ENCODE results near the gene TAF10. TPM values are rescaled to one million over a fixed set of nuclear protein-coding genes. Genes with fewer than 3 reads are reported as not detected.

The TAF10 gene
- total and polyA plus RNA-seq, 2 donors = 119 to 160 TPM

DNA sequence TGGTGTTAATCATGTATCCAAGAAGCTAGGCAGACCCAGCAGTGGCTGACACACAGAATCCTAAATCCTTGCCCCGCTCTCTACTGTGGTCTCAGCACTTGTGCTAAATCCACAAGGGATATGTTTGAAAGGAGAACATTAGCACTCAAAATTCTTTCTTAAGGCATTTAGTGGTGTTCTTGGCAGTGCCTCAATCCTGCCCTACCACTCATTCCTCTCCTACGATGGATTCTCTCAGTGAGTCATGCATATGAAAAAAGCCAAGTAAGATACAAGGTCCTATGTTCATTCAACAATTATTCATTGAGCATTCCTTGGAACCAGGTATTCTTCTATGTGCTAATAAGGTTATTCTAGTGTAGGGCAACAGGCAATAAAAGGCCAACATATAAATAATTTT lies 39.8 kb downstream of the TAF10 start:
- Histone ChIP-seq H3K4me1 (ENCODE audit: control insufficient read depth in 2 of 2, insufficient read depth in 2 of 2, low read length in 2 of 2) (peaks cover 0 to 3% of the 10 kb centered on the region in 2 donors), H3K36me3 (ENCODE audit: control insufficient read depth in 2 of 2, insufficient read depth in 2 of 2, low read length in 1 of 2) (peaks cover 0 to 5% of the 10 kb centered on the region in 2 donors), H3K27me3 (ENCODE audit: control insufficient read depth in 2 of 2, insufficient read depth in 1 of 2, low read length in 1 of 2) (no peaks in the 10 kb centered on the region), H3K27ac (ENCODE audit: low read depth in 1 of 2, low read length in 1 of 2) (no peak overlapping the region), H3K4me3 (ENCODE audit: low read length in 2 of 2) (no peak overlapping the region), H3K9me3 (ENCODE audit: control insufficient read depth in 2 of 2, insufficient read depth in 1 of 2, low read length in 1 of 2) (peaks cover 0 to 8% of the 10 kb centered on the region in 2 donors)
- DNase-seq (ENCODE audit: low read depth in 6 of 9, low spot score in 9 of 9) = no peak
- WGBS = 96% methylated on average over 2 of the region's 2 CpGs

DNA sequence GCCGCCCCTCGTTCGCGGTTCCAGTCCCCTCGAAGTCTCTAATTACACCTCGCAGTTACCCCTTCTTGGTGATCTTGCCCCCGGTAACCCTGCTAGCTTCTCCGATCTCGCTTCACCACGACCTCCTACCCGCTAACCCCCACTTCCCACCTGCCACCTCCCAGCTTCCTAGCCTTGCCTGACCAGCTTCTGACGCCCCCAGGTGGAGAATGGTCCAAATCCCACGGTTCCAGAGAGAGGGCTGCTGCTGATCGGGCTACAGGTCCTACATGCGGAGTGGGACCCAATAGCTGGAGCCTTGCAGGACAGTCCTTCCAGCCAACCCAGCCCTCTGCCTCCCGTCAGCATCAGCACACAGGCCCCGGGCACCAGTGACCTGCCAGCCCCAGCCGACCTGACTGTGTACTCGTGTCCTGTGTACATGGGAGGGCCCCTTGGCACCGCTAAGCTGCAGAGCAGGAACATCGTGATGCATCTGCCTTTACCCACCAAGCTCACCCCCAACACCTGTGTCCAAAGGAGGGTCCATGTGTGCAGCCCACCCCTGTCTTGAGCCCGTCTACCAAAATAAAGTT lies 40.5 kb downstream of the TAF10 start:
- Histone ChIP-seq H3K27ac (ENCODE audit: low read depth in 1 of 2, low read length in 1 of 2) (no peak overlapping the region), H3K27me3 (ENCODE audit: control insufficient read depth in 2 of 2, insufficient read depth in 1 of 2, low read length in 1 of 2) (no peaks in the 10 kb centered on the region), H3K36me3 (ENCODE audit: control insufficient read depth in 2 of 2, insufficient read depth in 2 of 2, low read length in 1 of 2) (peaks cover 0 to 5% of the 10 kb centered on the region in 2 donors), H3K9me3 (ENCODE audit: control insufficient read depth in 2 of 2, insufficient read depth in 1 of 2, low read length in 1 of 2) (peaks cover 0 to 8% of the 10 kb centered on the region in 2 donors), H3K4me3 (ENCODE audit: low read length in 2 of 2) (no peak overlapping the region), H3K4me1 (ENCODE audit: control insufficient read depth in 2 of 2, insufficient read depth in 2 of 2, low read length in 2 of 2) (peaks cover 0 to 3% of the 10 kb centered on the region in 2 donors)
- DNase-seq (ENCODE audit: low read depth in 6 of 9, low spot score in 9 of 9) = no peak
- 96% methylated on average over 22 of the region's 22 CpGs for WGBS

DNA sequence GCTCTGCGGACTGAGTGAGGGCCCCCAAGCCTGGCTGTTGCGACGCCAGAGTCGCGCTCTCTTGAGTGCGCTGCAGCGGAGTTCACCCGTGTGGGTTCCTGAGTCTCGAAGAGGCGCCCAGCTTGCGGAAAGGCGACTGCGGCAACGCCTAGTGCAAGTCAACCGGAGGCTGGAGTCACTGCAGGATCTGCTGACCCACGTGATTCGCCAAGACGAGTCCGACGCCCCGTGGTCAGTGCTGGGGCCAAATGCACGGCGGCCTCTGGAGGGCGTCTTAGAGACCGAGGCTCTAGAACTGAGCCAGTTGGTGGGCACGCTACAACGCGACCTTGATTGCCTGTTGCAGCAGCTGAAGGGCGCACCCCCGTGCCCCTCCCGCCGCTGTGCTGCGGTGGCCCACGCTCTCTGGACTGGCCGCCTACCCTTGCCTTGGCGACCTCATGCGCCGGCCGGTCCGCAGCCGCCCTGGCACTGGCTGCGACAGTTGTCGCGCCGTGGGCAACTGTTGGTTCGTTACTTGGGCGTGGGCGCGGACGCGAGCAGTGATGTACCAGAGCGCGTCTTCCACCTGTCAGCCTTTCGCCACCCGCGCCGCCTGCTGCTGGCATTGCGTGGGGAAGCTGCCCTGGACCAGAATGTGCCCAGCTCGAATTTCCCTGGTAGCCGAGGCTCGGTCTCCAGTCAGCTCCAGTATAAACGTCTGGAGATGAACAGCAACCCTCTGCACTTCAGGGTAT lies 41.2 kb downstream of the TAF10 start:
- peaks cover 0 to 8% of the 10 kb centered on the region in 2 donors for H3K9me3 ChIP-seq (ENCODE audit: control insufficient read depth in 2 of 2, insufficient read depth in 1 of 2, low read length in 1 of 2)
- no peak for DNase-seq (ENCODE audit: low read depth in 6 of 9, low spot score in 9 of 9)
- peaks cover 0 to 5% of the 10 kb centered on the region in 2 donors for H3K36me3 ChIP-seq (ENCODE audit: control insufficient read depth in 2 of 2, insufficient read depth in 2 of 2, low read length in 1 of 2)
- no peaks in the 10 kb centered on the region for H3K27me3 ChIP-seq (ENCODE audit: control insufficient read depth in 2 of 2, insufficient read depth in 1 of 2, low read length in 1 of 2)
- H3K4me1 ChIP-seq (ENCODE audit: control insufficient read depth in 2 of 2, insufficient read depth in 2 of 2, low read length in 2 of 2) = peaks cover 0 to 3% of the 10 kb centered on the region in 2 donors
- 97% methylated on average over 62 of the region's 62 CpGs for WGBS
- H3K4me3 ChIP-seq (ENCODE audit: low read length in 2 of 2) = no peak overlapping the region
- H3K27ac ChIP-seq (ENCODE audit: low read depth in 1 of 2, low read length in 1 of 2) = no peak overlapping the region

DNA sequence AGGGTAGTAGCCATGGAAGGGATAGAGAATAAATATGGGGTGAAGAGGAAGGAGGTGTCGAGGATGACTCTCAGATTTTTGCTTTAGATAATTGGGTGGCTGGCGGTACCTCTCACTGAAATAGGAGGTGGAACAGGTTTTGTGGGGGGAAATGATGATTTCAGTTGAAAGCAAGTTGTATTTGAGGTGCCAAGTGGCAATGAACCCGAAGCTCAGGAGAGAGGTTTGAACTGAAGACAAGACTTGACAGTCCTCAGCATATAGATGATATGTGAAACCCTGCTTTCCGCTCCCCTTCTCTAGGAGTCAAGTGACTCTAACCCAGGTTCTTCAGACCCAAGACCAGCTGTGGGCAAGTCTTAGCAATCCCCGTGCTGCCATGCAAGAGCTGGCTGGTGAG lies 42.3 kb downstream of the TAF10 start:
- WGBS = 87% methylated on average over 5 of the region's 5 CpGs
- H3K4me3 ChIP-seq (ENCODE audit: low read length in 2 of 2) = no peak overlapping the region
- no peak overlapping the region for H3K27ac ChIP-seq (ENCODE audit: low read depth in 1 of 2, low read length in 1 of 2)
- peaks cover 0 to 3% of the 10 kb centered on the region in 2 donors for H3K4me1 ChIP-seq (ENCODE audit: control insufficient read depth in 2 of 2, insufficient read depth in 2 of 2, low read length in 2 of 2)
- no peak for DNase-seq (ENCODE audit: low read depth in 6 of 9, low spot score in 9 of 9)
- H3K36me3 ChIP-seq (ENCODE audit: control insufficient read depth in 2 of 2, insufficient read depth in 2 of 2, low read length in 1 of 2) = peaks cover 0 to 5% of the 10 kb centered on the region in 2 donors
- H3K9me3 ChIP-seq (ENCODE audit: control insufficient read depth in 2 of 2, insufficient read depth in 1 of 2, low read length in 1 of 2) = peaks cover 0 to 8% of the 10 kb centered on the region in 2 donors
- H3K27me3 ChIP-seq (ENCODE audit: control insufficient read depth in 2 of 2, insufficient read depth in 1 of 2, low read length in 1 of 2) = no peaks in the 10 kb centered on the region

- Histone ChIP-seq H3K4me3 (ENCODE audit: low read length in 2 of 2) (no peak overlapping the region), H3K27ac (ENCODE audit: low read depth in 1 of 2, low read length in 1 of 2) (no peak overlapping the region), H3K36me3 (ENCODE audit: control insufficient read depth in 2 of 2, insufficient read depth in 2 of 2, low read length in 1 of 2) (peaks cover 0 to 5% of the 10 kb centered on the region in 2 donors), H3K27me3 (ENCODE audit: control insufficient read depth in 2 of 2, insufficient read depth in 1 of 2, low read length in 1 of 2) (no peaks in the 10 kb centered on the region), H3K9me3 (ENCODE audit: control insufficient read depth in 2 of 2, insufficient read depth in 1 of 2, low read length in 1 of 2) (peaks cover 0 to 8% of the 10 kb centered on the region in 2 donors), H3K4me1 (ENCODE audit: control insufficient read depth in 2 of 2, insufficient read depth in 2 of 2, low read length in 2 of 2) (peaks cover 0 to 3% of the 10 kb centered on the region in 2 donors)
- DNase-seq (ENCODE audit: low read depth in 6 of 9, low spot score in 9 of 9) = peak in 5 of 9 donors; percentile 3 to 29 (median 6)
- 92% methylated on average over 4 of the region's 4 CpGs for WGBS
These were observed 43.7 kb downstream of the TAF10 start for GRCh38 chr11:6568191-6568918.

- H3K4me3 ChIP-seq (ENCODE audit: low read length in 2 of 2) = no peak overlapping the region
- DNase-seq (ENCODE audit: low read depth in 6 of 9, low spot score in 9 of 9) = no peak
- peaks cover 0 to 5% of the 10 kb centered on the region in 2 donors for H3K36me3 ChIP-seq (ENCODE audit: control insufficient read depth in 2 of 2, insufficient read depth in 2 of 2, low read length in 1 of 2)
- peaks cover 0 to 3% of the 10 kb centered on the region in 2 donors for H3K4me1 ChIP-seq (ENCODE audit: control insufficient read depth in 2 of 2, insufficient read depth in 2 of 2, low read length in 2 of 2)
- WGBS = over 99% methylated on average over 7 of the region's 7 CpGs
- H3K9me3 ChIP-seq (ENCODE audit: control insufficient read depth in 2 of 2, insufficient read depth in 1 of 2, low read length in 1 of 2) = peaks cover 0 to 8% of the 10 kb centered on the region in 2 donors
- H3K27ac ChIP-seq (ENCODE audit: low read depth in 1 of 2, low read length in 1 of 2) = no peak overlapping the region
- no peaks in the 10 kb centered on the region for H3K27me3 ChIP-seq (ENCODE audit: control insufficient read depth in 2 of 2, insufficient read depth in 1 of 2, low read length in 1 of 2)
These were observed 44.7 kb downstream of the TAF10 start for GRCh38 chr11:6567371-6567745.

GRCh38 chr11:6566704-6567370 lies 45.2 kb downstream of the TAF10 start:
- no peak overlapping the region for H3K4me3 ChIP-seq (ENCODE audit: low read length in 2 of 2)
- H3K4me1 ChIP-seq (ENCODE audit: control insufficient read depth in 2 of 2, insufficient read depth in 2 of 2, low read length in 2 of 2) = peaks cover 0 to 3% of the 10 kb centered on the region in 2 donors
- peaks cover 0 to 5% of the 10 kb centered on the region in 2 donors for H3K36me3 ChIP-seq (ENCODE audit: control insufficient read depth in 2 of 2, insufficient read depth in 2 of 2, low read length in 1 of 2)
- WGBS = 94% methylated on average over 13 of the region's 13 CpGs
- no peaks in the 10 kb centered on the region for H3K27me3 ChIP-seq (ENCODE audit: control insufficient read depth in 2 of 2, insufficient read depth in 1 of 2, low read length in 1 of 2)
- H3K27ac ChIP-seq (ENCODE audit: low read depth in 1 of 2, low read length in 1 of 2) = no peak overlapping the region
- H3K9me3 ChIP-seq (ENCODE audit: control insufficient read depth in 2 of 2, insufficient read depth in 1 of 2, low read length in 1 of 2) = peaks cover 0 to 8% of the 10 kb centered on the region in 2 donors
- no peak for DNase-seq (ENCODE audit: low read depth in 6 of 9, low spot score in 9 of 9)

DNA sequence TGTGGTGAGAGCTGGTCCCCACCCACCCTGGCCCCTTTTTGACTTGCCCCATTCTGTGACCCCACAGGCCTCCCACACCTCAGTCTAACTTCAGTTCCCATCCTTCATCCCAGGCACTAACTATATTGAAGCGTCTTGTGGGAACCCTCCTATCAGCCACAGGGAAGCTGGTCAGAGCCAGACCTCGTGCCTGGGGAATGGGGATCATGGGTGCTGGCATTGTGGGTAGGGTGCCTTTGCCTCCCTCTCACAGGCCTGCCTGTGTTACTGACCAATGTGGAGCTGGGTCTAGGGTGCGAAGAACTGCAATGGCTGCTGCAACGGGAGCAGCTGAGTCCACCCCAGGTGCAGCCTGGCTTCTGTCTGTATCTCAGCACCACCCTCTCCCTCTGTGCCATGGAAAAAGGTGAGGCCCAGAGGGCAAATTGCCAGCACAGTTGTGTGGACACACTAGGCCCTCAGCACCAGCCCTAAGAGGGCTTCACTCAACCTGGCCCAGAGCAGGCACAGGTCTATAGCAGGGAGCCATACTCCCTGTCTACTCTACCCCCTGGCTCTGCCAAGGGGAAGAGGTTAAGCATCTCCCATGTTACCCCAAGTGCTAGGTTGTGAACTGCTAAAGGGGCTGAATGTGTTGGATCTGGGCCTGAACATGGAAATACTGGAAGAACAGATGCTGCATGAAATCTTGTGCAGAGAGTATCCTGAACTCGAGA lies 45.9 kb downstream of the TAF10 start:
- no peak for DNase-seq (ENCODE audit: low read depth in 6 of 9, low spot score in 9 of 9)
- Histone ChIP-seq H3K4me3 (ENCODE audit: low read length in 2 of 2) (no peak overlapping the region), H3K27me3 (ENCODE audit: control insufficient read depth in 2 of 2, insufficient read depth in 1 of 2, low read length in 1 of 2) (no peaks in the 10 kb centered on the region), H3K36me3 (ENCODE audit: control insufficient read depth in 2 of 2, insufficient read depth in 2 of 2, low read length in 1 of 2) (peaks cover 0 to 3% of the 10 kb centered on the region in 2 donors), H3K27ac (ENCODE audit: low read depth in 1 of 2, low read length in 1 of 2) (no peak overlapping the region), H3K9me3 (ENCODE audit: control insufficient read depth in 2 of 2, insufficient read depth in 1 of 2, low read length in 1 of 2) (peaks cover 0 to 2% of the 10 kb centered on the region in 2 donors), H3K4me1 (ENCODE audit: control insufficient read depth in 2 of 2, insufficient read depth in 2 of 2, low read length in 2 of 2) (peaks cover 0 to 3% of the 10 kb centered on the region in 2 donors)
- WGBS = 98% methylated on average over 5 of the region's 5 CpGs

All from thymus (tissue), 11 donors.